ENCODE data around the gene UNC93B1.

UNC93B1 gene

GRCh38 chr11:68010090-68011041, 6.5 kb upstream of the UNC93B1 start, which contains the start of gene ALDH3B1:
Gene ALDH3B1, plus strand, starts transcription at chr11:68010327. Its CDS starts 4,971 bp downstream, at chr11:68015298.
- Histone ChIP-seq H3K4ac (ENCODE audit: low read length) (no peak within 1 kb of the TSS), H3K4me3 (ENCODE audit: low read length in 2 of 2) (peak within 1 kb of the TSS in 1 of 2 donors; percentile 28), H4K91ac (ENCODE audit: low read depth, low read length, poor library complexity) (no peak within 1 kb of the TSS), H3K27ac (replicated peaks; ENCODE audit: low read length) (no peak within 1 kb of the TSS), H3K14ac (ENCODE audit: low read length) (peak within 1 kb of the TSS; percentile 42), H2AFZ (ENCODE audit: low read length) (peak within 1 kb of the TSS; percentile 92), H4K8ac (ENCODE audit: low read depth, low read length) (peak within 1 kb of the TSS; percentile 29), H3K36me3 (replicated peaks in 1 of 2; ENCODE audit: control insufficient read depth in 2 of 2, insufficient read depth in 2 of 2, low read length in 2 of 2) (no peaks in the 10 kb centered on the region), H3K4me1 (ENCODE audit: control insufficient read depth in 2 of 2, insufficient read depth in 1 of 2, low read depth in 1 of 2, low read length in 2 of 2) (peaks cover 8 to 50% of the 10 kb centered on the region in 2 donors), H3K27me3 (ENCODE audit: control insufficient read depth in 3 of 3, insufficient read depth in 3 of 3, low read depth in 1 of 3, low read length in 3 of 3) (no peaks in the 10 kb centered on the region), H3K4me2 (ENCODE audit: insufficient read depth, low read length, poor library complexity, severe bottlenecking) (peak within 1 kb of the TSS; percentile 35), H3K18ac (ENCODE audit: low read length) (peak within 1 kb of the TSS; percentile 83), H3K23ac (ENCODE audit: low read depth, low read length, poor library complexity) (peak within 1 kb of the TSS; percentile 61), H3K9ac (ENCODE audit: low read depth, low read length, poor library complexity) (no peak within 1 kb of the TSS), H2BK12ac (ENCODE audit: low read length) (no peak within 1 kb of the TSS), H3K79me1 (ENCODE audit: low read depth, low read length) (no peaks in the 10 kb centered on the region), H2BK5ac (ENCODE audit: low read length) (peak within 1 kb of the TSS; percentile 83), H2BK120ac (ENCODE audit: low read depth, low read length) (no peak within 1 kb of the TSS), H3K9me3 (replicated peaks in 1 of 2; ENCODE audit: control insufficient read depth in 2 of 2, insufficient read depth in 1 of 2, low read depth in 1 of 2, low read length in 2 of 2) (no peaks in the 10 kb centered on the region), H2BK15ac (ENCODE audit: low read length) (peak within 1 kb of the TSS; percentile 10), H2AK5ac (ENCODE audit: low read depth, low read length) (peak within 1 kb of the TSS; percentile 43)
- no peak for DNase-seq (ENCODE audit: low spot score)
- no CpG with 5 or more reads among the region's 33 CpGs for WGBS, 2 donors (ENCODE audit: extremely low coverage in 2 of 2, insufficient read length in 2 of 2, insufficient replicate concordance in 1 of 2)

- DNase-seq (ENCODE audit: low spot score): no peak
- Histone ChIP-seq H3K27me3 (ENCODE audit: control insufficient read depth in 3 of 3, insufficient read depth in 3 of 3, low read depth in 1 of 3, low read length in 3 of 3) (peaks cover 0 to 2% (median 0%) of the 10 kb centered on the region in 3 experiments), H2BK5ac (ENCODE audit: low read length) (peak overlapping the region; percentile 83), H3K79me1 (ENCODE audit: low read depth, low read length) (no peaks in the 10 kb centered on the region), H3K18ac (ENCODE audit: low read length) (no peak overlapping the region), H4K91ac (ENCODE audit: low read depth, low read length, poor library complexity) (no peak overlapping the region), H3K9ac (ENCODE audit: low read depth, low read length, poor library complexity) (no peak overlapping the region), H2AK5ac (ENCODE audit: low read depth, low read length) (no peak overlapping the region), H2BK120ac (ENCODE audit: low read depth, low read length) (no peak overlapping the region), H3K4ac (ENCODE audit: low read length) (no peak overlapping the region), H3K14ac (ENCODE audit: low read length) (no peak overlapping the region), H2BK15ac (ENCODE audit: low read length) (no peak overlapping the region), H3K4me3 (ENCODE audit: low read length in 2 of 2) (peak overlapping the region in 1 of 2 donors; percentile 28), H3K36me3 (replicated peaks in 1 of 2; ENCODE audit: control insufficient read depth in 2 of 2, insufficient read depth in 2 of 2, low read length in 2 of 2) (no peaks in the 10 kb centered on the region), H3K23ac (ENCODE audit: low read depth, low read length, poor library complexity) (no peak overlapping the region), H3K4me2 (ENCODE audit: insufficient read depth, low read length, poor library complexity, severe bottlenecking) (no peak overlapping the region), H3K4me1 (ENCODE audit: control insufficient read depth in 2 of 2, insufficient read depth in 1 of 2, low read depth in 1 of 2, low read length in 2 of 2) (peaks cover 8 to 49% of the 10 kb centered on the region in 2 donors), H4K8ac (ENCODE audit: low read depth, low read length) (no peak overlapping the region), H3K9me3 (replicated peaks in 1 of 2; ENCODE audit: control insufficient read depth in 2 of 2, insufficient read depth in 1 of 2, low read depth in 1 of 2, low read length in 2 of 2) (no peaks in the 10 kb centered on the region), H2BK12ac (ENCODE audit: low read length) (no peak overlapping the region), H2AFZ (ENCODE audit: low read length) (peak overlapping the region; percentile 92), H3K27ac (replicated peaks; ENCODE audit: low read length) (no peak overlapping the region)
- WGBS, 2 donors (ENCODE audit: extremely low coverage in 2 of 2, insufficient read length in 2 of 2, insufficient replicate concordance in 1 of 2): no CpG with 5 or more reads among the region's 12 CpGs
Measured at GRCh38 chr11:68009391-68010089, 5.6 kb upstream of the UNC93B1 start.

GRCh38 chr11:68008381-68009337, 4.8 kb upstream of the UNC93B1 start:
- Histone ChIP-seq H3K4me1 (ENCODE audit: control insufficient read depth in 2 of 2, insufficient read depth in 1 of 2, low read depth in 1 of 2, low read length in 2 of 2) (peaks cover 12 to 42% of the 10 kb centered on the region in 2 donors), H3K4me2 (ENCODE audit: insufficient read depth, low read length, poor library complexity, severe bottlenecking) (no peak overlapping the region), H2AFZ (ENCODE audit: low read length) (no peak overlapping the region), H3K79me1 (ENCODE audit: low read depth, low read length) (peaks cover 4% of the 10 kb centered on the region), H3K23ac (ENCODE audit: low read depth, low read length, poor library complexity) (peak overlapping the region; percentile 61), H2BK5ac (ENCODE audit: low read length) (peak overlapping the region; percentile 83), H3K27me3 (ENCODE audit: control insufficient read depth in 3 of 3, insufficient read depth in 3 of 3, low read depth in 1 of 3, low read length in 3 of 3) (peaks cover 0 to 6% (median 0%) of the 10 kb centered on the region in 3 experiments), H3K36me3 (replicated peaks in 1 of 2; ENCODE audit: control insufficient read depth in 2 of 2, insufficient read depth in 2 of 2, low read length in 2 of 2) (no peaks in the 10 kb centered on the region), H3K18ac (ENCODE audit: low read length) (peak overlapping the region; percentile 74), H3K27ac (replicated peaks; ENCODE audit: low read length) (no peak overlapping the region), H2BK12ac (ENCODE audit: low read length) (peak overlapping the region; percentile 85), H3K9ac (ENCODE audit: low read depth, low read length, poor library complexity) (peak overlapping the region; percentile 35), H3K14ac (ENCODE audit: low read length) (no peak overlapping the region), H2BK120ac (ENCODE audit: low read depth, low read length) (no peak overlapping the region), H2BK15ac (ENCODE audit: low read length) (peak overlapping the region; percentile 45), H3K4me3 (ENCODE audit: low read length in 2 of 2) (no peak overlapping the region), H4K8ac (ENCODE audit: low read depth, low read length) (no peak overlapping the region), H3K4ac (ENCODE audit: low read length) (no peak overlapping the region), H2AK5ac (ENCODE audit: low read depth, low read length) (peak overlapping the region; percentile 77), H4K91ac (ENCODE audit: low read depth, low read length, poor library complexity) (no peak overlapping the region), H3K9me3 (replicated peaks in 1 of 2; ENCODE audit: control insufficient read depth in 2 of 2, insufficient read depth in 1 of 2, low read depth in 1 of 2, low read length in 2 of 2) (no peaks in the 10 kb centered on the region)
- DNase-seq (ENCODE audit: low spot score): no peak
- WGBS, 2 donors (ENCODE audit: extremely low coverage in 2 of 2, insufficient read length in 2 of 2, insufficient replicate concordance in 1 of 2): no CpG with 5 or more reads among the region's 27 CpGs
